Mesenchymal stem cell (in vitro differentiated cells and primary cell): ENCODE measurements around the gene NFKB2.
A peak's percentile ranks its signal among the peaks of the same experiment; 100 is the strongest.

Experiments
- DNase-seq: peaks from one replicate; pipeline ENCODE4 v3.0.0-alpha.2; 2013
- H2AFZ ChIP-seq: one replicate; pipeline ENCODE4 v1.6.1; 2013; ENCODE audit warnings: low read depth, mild to moderate bottlenecking, control low read depth, inconsistent platforms, low read length, moderate library complexity
- H2AK5ac ChIP-seq: 2 replicates; pipeline ENCODE4 v1.6.1; 2013; ENCODE audit warnings: low read length, moderate library complexity, mild to moderate bottlenecking, inconsistent platforms; ENCODE audit not compliant: severe bottlenecking
- H2BK120ac ChIP-seq: one replicate; pipeline ENCODE4 v1.6.1; 2013; ENCODE audit warnings: low read depth, mild to moderate bottlenecking, inconsistent platforms, low read length, moderate library complexity
- H2BK12ac ChIP-seq, 2 experiments: one replicate each; pipeline ENCODE4 v1.6.1; 2013; ENCODE audit warnings: inconsistent platforms in 2 of 2, low read length in 2 of 2, mild to moderate bottlenecking in 2 of 2, moderate library complexity in 2 of 2, control low read depth in 1 of 2
- H2BK15ac ChIP-seq: one replicate; pipeline ENCODE4 v1.6.1; 2013; ENCODE audit warnings: mild to moderate bottlenecking, low read depth, inconsistent platforms; ENCODE audit not compliant: poor library complexity, severe bottlenecking
- H2BK5ac ChIP-seq: 2 replicates; pipeline ENCODE4 v1.6.1; 2013; ENCODE audit warnings: low read depth, mild to moderate bottlenecking, low read length, control low read depth, inconsistent platforms; ENCODE audit not compliant: poor library complexity, severe bottlenecking
- H3K14ac ChIP-seq, 2 experiments: one replicate each; pipeline ENCODE4 v1.6.1; 2013; ENCODE audit warnings: inconsistent platforms in 2 of 2, low read length in 2 of 2, control low read depth in 1 of 2, mild to moderate bottlenecking in 1 of 2, moderate library complexity in 1 of 2
- H3K18ac ChIP-seq, 2 experiments: one replicate each; pipeline ENCODE4 v1.6.1; 2013; ENCODE audit warnings: inconsistent platforms in 2 of 2, low read length in 2 of 2, control low read depth in 1 of 2, low read depth in 1 of 2, mild to moderate bottlenecking in 1 of 2
- H3K23ac ChIP-seq, 2 experiments: one replicate each; pipeline ENCODE4 v1.6.1; 2013; ENCODE audit warnings: inconsistent platforms in 2 of 2, low read length in 2 of 2, mild to moderate bottlenecking in 2 of 2, moderate library complexity in 2 of 2, control low read depth in 1 of 2
- H3K27ac ChIP-seq: 2 replicates; pipeline ENCODE4 v1.5.1; 2013; ENCODE audit warnings: mild to moderate bottlenecking, moderate library complexity, low read length, control low read depth, inconsistent platforms; ENCODE audit not compliant: poor library complexity, severe bottlenecking
- H3K27me3 ChIP-seq, 2 experiments: 2 replicates each; pipeline versions ENCODE4 v1.6.1 to v1.7.0; 2013; ENCODE audit warnings: low read length in 2 of 2, mild to moderate bottlenecking in 2 of 2, moderate library complexity in 2 of 2, control low read depth in 1 of 2, inconsistent platforms in 1 of 2; ENCODE audit not compliant: control insufficient read depth in 1 of 2, insufficient read depth in 1 of 2
- H3K36me3 ChIP-seq, 2 experiments: 2 replicates each; pipeline versions ENCODE4 v1.6.1 to v1.7.0; 2013; ENCODE audit warnings: low read length in 2 of 2, control low read depth in 1 of 2, inconsistent platforms in 1 of 2, low read depth in 1 of 2, mild to moderate bottlenecking in 1 of 2; ENCODE audit not compliant: insufficient read depth in 2 of 2, control insufficient read depth in 1 of 2
- H3K4ac ChIP-seq, 2 experiments: one replicate each; pipeline ENCODE4 v1.6.1; 2013; ENCODE audit warnings: inconsistent platforms in 2 of 2, low read length in 2 of 2, mild to moderate bottlenecking in 2 of 2, moderate library complexity in 2 of 2, control low read depth in 1 of 2, low read depth in 1 of 2
- H3K4me1 ChIP-seq: 2 replicates; pipeline ENCODE4 v1.6.1; 2013; ENCODE audit warnings: low read depth, low read length, control low read depth; ENCODE audit not compliant: control insufficient read depth, insufficient read depth
- H3K4me2 ChIP-seq: 2 replicates; pipeline ENCODE4 v1.6.1; 2013; ENCODE audit warnings: low read length, mild to moderate bottlenecking, inconsistent platforms; ENCODE audit not compliant: poor library complexity, severe bottlenecking
- H3K4me3 ChIP-seq, 2 experiments: 2 replicates each; pipeline versions ENCODE4 v1.5.1 to v1.7.0; 2013; ENCODE audit warnings: low read length in 2 of 2, mild to moderate bottlenecking in 2 of 2, control low read depth in 1 of 2, low read depth in 1 of 2; ENCODE audit not compliant: insufficient read depth in 1 of 2
- H3K79me1 ChIP-seq: replicated peaks from 2 replicates; pipeline ENCODE4 v1.6.1; 2013; ENCODE audit warnings: mild to moderate bottlenecking, control low read depth, low read length, inconsistent platforms; ENCODE audit not compliant: poor library complexity, severe bottlenecking
- H3K9ac ChIP-seq: 2 replicates; pipeline ENCODE4 v1.7.0; 2013; ENCODE audit warnings: mild to moderate bottlenecking, low read length, moderate library complexity
- H3K9me3 ChIP-seq: 2 replicates; pipeline ENCODE4 v1.7.0; 2013; ENCODE audit warnings: mild to moderate bottlenecking, low read length; ENCODE audit not compliant: control insufficient read depth
- H4K8ac ChIP-seq: one replicate; pipeline ENCODE4 v1.6.1; 2013; ENCODE audit warnings: inconsistent platforms, mild to moderate bottlenecking, low read length, moderate library complexity
- H4K91ac ChIP-seq: one replicate; pipeline ENCODE4 v1.6.1; 2013; ENCODE audit warnings: mild to moderate bottlenecking, low read length, inconsistent platforms
- WGBS: methylation state at CpG from one replicate; pipeline ENCODE4 v1.1.7; 2013; ENCODE audit warnings: mixed read lengths; 5-methylcytosine and 5-hydroxymethylcytosine counted together

Gene NFKB2

DNA sequence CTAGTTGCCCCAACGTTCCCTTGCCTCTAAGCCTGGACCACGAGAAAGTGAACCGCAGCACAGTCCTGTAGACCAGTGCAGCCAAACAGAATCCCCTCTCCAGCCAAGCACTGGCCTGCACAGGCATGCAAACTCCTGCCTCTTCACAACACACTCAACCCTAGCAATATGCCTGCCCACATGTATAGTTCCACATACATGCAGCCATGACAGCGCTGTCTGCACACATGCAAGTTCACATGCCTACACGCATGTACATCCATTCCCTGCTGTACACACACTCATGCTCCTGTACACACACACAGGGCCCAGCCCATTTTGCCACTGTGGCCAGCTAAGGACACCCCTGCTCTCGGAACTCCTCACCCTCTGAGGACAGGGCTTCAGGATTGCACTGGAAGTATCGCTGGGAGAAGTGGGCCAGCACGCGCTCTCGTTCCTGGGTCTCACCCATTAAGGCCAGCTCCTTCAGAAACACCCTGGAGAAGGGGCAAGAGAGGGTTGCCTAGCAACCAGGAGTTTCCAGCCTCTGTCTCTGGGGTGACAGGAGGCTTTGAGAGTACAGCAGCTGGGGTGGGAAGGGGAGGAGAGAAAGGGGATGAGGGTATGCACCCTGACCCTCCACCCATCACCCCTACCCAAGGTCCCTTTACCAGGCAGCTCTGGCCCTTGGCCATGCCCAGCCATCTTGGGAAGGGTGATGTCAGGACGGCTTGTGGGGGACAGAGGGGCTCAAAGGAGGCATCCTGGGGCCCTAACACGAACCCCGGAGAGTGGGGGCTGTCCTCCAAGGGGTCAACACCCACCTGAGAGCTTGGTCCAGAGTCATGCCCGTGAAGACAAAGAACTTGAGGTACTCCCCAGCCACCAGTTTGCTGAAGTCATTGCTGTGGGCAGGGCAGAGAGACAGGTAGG is 16.1 kb downstream of the NFKB2 start:
- Histone ChIP-seq H2AFZ (no peak overlapping the region), H4K8ac (no peak overlapping the region), H2AK5ac (no peak overlapping the region), H3K9ac (no peak overlapping the region), H3K4me1 (peaks cover 19% of the 10 kb centered on the region), H3K4me3 (no peak overlapping the region), H3K4ac (no peak overlapping the region), H2BK12ac (no peak overlapping the region), H2BK15ac (peak overlapping the region; percentile 26), H3K23ac (no peak overlapping the region), H3K14ac (no peak overlapping the region), H4K91ac (peak overlapping the region; percentile 31), H2BK5ac (no peak overlapping the region), H3K27ac (no peak overlapping the region), H3K18ac (no peak overlapping the region), H3K9me3 (no peaks in the 10 kb centered on the region), H2BK120ac (no peak overlapping the region), H3K36me3 (no peaks in the 10 kb centered on the region), H3K79me1 (no peaks in the 10 kb centered on the region), H3K27me3 (peaks cover 93 to 94% of the 10 kb centered on the region in 2 experiments), H3K4me2 (no peak overlapping the region)
- DNase-seq = no peak
- WGBS = 84% methylated on average over 14 of the region's 14 CpGs

DNA sequence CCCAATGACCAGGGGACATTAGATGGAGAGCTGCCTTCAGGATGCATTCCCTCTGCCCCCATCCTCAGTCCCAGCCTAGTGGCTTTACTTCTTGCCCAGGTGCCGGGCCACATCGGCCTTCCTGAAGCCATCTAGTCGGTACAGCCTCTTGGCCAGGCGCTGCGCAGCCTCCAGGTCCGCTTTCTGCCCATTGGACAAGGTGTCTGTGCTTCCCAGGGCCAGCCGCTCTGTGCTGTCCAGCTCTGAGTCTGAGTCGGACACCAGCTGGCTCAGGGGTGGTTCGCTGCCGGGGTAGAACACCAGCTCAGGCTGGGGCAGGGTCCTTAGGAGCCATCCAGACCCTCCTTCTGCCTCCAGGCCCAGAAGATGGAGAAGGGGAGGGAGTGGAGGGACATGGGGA is 16.8 kb downstream of the NFKB2 start:
- no peak overlapping the region for H3K27ac ChIP-seq
- H4K8ac ChIP-seq = no peak overlapping the region
- H3K9ac ChIP-seq = no peak overlapping the region
- H3K4me1 ChIP-seq = peaks cover 19% of the 10 kb centered on the region
- H2BK120ac ChIP-seq = no peak overlapping the region
- H3K23ac ChIP-seq = no peak overlapping the region
- no peaks in the 10 kb centered on the region for H3K79me1 ChIP-seq
- H3K14ac ChIP-seq = no peak overlapping the region
- H2BK15ac ChIP-seq = no peak overlapping the region
- H2AK5ac ChIP-seq = no peak overlapping the region
- no peak overlapping the region for H2AFZ ChIP-seq
- H3K4ac ChIP-seq = no peak overlapping the region
- no peaks in the 10 kb centered on the region for H3K9me3 ChIP-seq
- H4K91ac ChIP-seq = no peak overlapping the region
- H3K18ac ChIP-seq = no peak overlapping the region
- DNase-seq = no peak
- no peak overlapping the region for H2BK12ac ChIP-seq
- no peak overlapping the region for H2BK5ac ChIP-seq
- H3K27me3 ChIP-seq = peaks cover 88 to 94% of the 10 kb centered on the region in 2 experiments
- 97% methylated on average over 10 of the region's 10 CpGs for WGBS
- no peak overlapping the region for H3K4me3 ChIP-seq
- no peak overlapping the region for H3K4me2 ChIP-seq
- no peaks in the 10 kb centered on the region for H3K36me3 ChIP-seq

DNA sequence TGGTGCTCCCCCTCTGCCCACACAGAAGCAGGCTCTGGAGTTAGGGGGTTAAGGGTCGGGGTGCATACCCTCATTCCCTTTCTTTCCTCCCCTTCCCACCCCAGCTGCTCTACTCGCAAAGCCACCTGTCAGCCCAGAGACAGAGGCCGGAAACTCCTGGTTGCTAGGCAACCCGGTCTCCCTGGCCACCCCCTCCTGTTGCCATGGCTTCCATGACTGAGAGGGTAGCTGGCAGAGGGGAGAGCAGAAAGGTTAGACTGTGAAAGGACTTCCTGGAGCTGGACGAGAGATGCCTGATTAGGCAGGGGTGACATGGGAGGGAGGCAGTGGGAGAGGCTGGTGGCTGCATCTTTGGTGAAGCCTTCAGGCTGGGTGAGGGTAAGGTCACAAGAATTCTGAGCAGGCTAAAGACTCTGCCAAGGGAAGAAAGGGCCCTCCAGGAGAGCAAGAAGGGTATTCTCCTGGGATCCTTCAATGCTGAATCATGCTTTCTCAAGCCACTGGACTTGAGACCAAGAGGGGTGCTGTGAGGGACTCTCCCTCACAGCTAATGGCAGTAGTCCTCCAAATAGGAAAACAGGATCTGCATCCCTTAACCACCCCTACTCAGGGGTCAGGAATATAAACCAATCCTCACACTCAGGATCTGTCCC is 17.7 kb downstream of the NFKB2 start:
- H3K9ac ChIP-seq = no peak overlapping the region
- H3K4me2 ChIP-seq = no peak overlapping the region
- H3K18ac ChIP-seq = no peak overlapping the region
- no peak overlapping the region for H3K14ac ChIP-seq
- H3K27ac ChIP-seq = no peak overlapping the region
- peaks cover 19% of the 10 kb centered on the region for H3K4me1 ChIP-seq
- no peaks in the 10 kb centered on the region for H3K79me1 ChIP-seq
- no peaks in the 10 kb centered on the region for H3K36me3 ChIP-seq
- no peak overlapping the region for H2AK5ac ChIP-seq
- peaks cover 88 to 94% of the 10 kb centered on the region in 2 experiments for H3K27me3 ChIP-seq
- no peak overlapping the region for H2BK12ac ChIP-seq
- 46% methylated on average over 5 of the region's 5 CpGs for whole genome bisulfite sequencing
- no peak for DNase-seq
- no peak overlapping the region for H3K23ac ChIP-seq
- H4K8ac ChIP-seq = no peak overlapping the region
- no peak overlapping the region for H4K91ac ChIP-seq
- no peaks in the 10 kb centered on the region for H3K9me3 ChIP-seq
- H2BK5ac ChIP-seq = no peak overlapping the region
- H2BK120ac ChIP-seq = no peak overlapping the region
- no peak overlapping the region for H2AFZ ChIP-seq
- no peak overlapping the region for H2BK15ac ChIP-seq
- H3K4ac ChIP-seq = no peak overlapping the region
- H3K4me3 ChIP-seq = no peak overlapping the region

DNA sequence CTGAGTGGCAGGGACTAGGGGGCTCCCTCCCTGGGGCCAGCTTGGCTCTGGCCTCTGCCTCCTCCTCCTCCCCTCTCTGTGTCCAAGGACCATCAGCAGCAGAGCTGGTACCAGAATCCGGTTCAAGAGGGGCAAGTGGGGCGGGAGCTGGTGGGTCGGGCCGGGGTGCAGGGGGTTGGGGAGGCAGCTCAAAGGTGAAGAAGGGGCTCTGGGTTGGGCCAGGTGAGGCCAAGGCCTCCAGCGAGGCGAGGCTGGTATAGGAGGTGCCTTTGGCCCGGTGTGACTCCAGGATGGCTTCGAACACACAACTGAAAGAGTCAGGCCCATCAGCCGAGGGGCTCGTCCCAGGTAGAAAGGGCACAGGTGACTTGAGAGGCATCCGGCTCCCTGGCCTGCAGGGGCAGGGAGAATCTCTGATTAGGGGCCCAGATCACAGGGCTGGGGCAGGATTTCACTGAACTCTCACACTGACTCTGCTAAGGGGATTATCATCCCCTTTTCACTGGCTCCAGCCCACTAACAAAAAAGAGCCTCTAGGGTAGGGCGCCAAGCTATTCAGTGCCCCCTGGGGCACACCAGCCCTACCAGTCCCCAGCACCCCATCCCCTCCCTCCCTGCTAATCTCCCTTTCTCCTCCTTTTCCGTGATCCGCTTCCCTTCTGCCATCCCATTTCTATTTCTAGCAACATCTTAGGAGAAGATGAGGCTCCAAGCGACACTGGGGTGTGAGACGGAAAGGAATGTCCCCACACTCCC is 18.5 kb downstream of the NFKB2 start:
- Histone ChIP-seq H2BK5ac (no peak overlapping the region), H3K9me3 (no peaks in the 10 kb centered on the region), H3K23ac (no peak overlapping the region), H3K4me1 (peaks cover 19% of the 10 kb centered on the region), H3K27me3 (peaks cover 91 to 94% of the 10 kb centered on the region in 2 experiments), H3K9ac (no peak overlapping the region), H3K18ac (no peak overlapping the region), H2AFZ (no peak overlapping the region), H3K27ac (no peak overlapping the region), H3K14ac (no peak overlapping the region), H3K36me3 (no peaks in the 10 kb centered on the region), H3K79me1 (no peaks in the 10 kb centered on the region), H4K8ac (no peak overlapping the region), H3K4me3 (no peak overlapping the region), H2BK12ac (no peak overlapping the region), H2BK15ac (no peak overlapping the region), H4K91ac (no peak overlapping the region), H2AK5ac (no peak overlapping the region), H3K4me2 (no peak overlapping the region), H3K4ac (no peak overlapping the region), H2BK120ac (no peak overlapping the region)
- WGBS = 82% methylated on average over 16 of the region's 16 CpGs
- DNase-seq = no peak
